Fibroblast of the aortic adventitia (primary cell): ENCODE measurements around the gene PLRG1. TPM values are rescaled to one million over a fixed set of nuclear protein-coding genes. Genes with fewer than 3 reads are reported as not detected.

ENCODE experiments used
- DNase-seq: peaks from one replicate; pipeline ENCODE4 v3.0.0-alpha.2; 2010; ENCODE audit warnings: low read depth
- H3K4me3 ChIP-seq: 2 replicates; pipeline ENCODE4 v1.5.1; 2011; ENCODE audit warnings: low read depth, mild to moderate bottlenecking, control low read depth, low read length, moderate library complexity
- CTCF ChIP-seq: IDR thresholded peaks from 2 replicates; pipeline ENCODE4 v1.5.1; 2011; ENCODE audit warnings: mild to moderate bottlenecking, low read length, control low read depth, inconsistent platforms; ENCODE audit not compliant: insufficient read depth
- total RNA-seq: library from RNA; depleted of rRNA; stranded (reverse); fragments of >200 nt; gene quantifications from 2 replicates; pipeline ENCODE4 v1.2.3, GENCODE V29; 2012; ENCODE audit warnings: low replicate concordance

The PLRG1 gene
- total RNA-seq, 1 donor = 79.6 TPM

- H3K4me3 ChIP-seq = peak within 1 kb of the TSS; percentile 28
- DNase-seq = peak; percentile 13
These were observed 58.6 kb downstream of the PLRG1 start, which contains the start of gene DCHS2 for GRCh38 chr4:154491341-154492271. DCHS2 (minus strand) TSS chr4:154491799; CDS start chr4:154491355, 444 bp downstream.

GRCh38 chr4:154490583-154491340 lies 59.4 kb downstream of the PLRG1 start:
- no peak for DNase-seq
- H3K4me3 ChIP-seq = no peak overlapping the region
- no peak for TF ChIP-seq CTCF

More at GRCh38 chr4:154491341-154492271, 58.6 kb downstream of the PLRG1 start, which contains the start of gene DCHS2:
- TF ChIP-seq CTCF = no peak

- H3K4me3 ChIP-seq = no peak overlapping the region
- no peak for TF ChIP-seq CTCF
- no peak for DNase-seq
These were observed 60.0 kb downstream of the PLRG1 start for GRCh38 chr4:154490234-154490582.

- no peak for DNase-seq
- no peak overlapping the region for H3K4me3 ChIP-seq
- TF ChIP-seq CTCF = no peak
These were observed 60.5 kb downstream of the PLRG1 start for GRCh38 chr4:154489558-154490233.

DNA sequence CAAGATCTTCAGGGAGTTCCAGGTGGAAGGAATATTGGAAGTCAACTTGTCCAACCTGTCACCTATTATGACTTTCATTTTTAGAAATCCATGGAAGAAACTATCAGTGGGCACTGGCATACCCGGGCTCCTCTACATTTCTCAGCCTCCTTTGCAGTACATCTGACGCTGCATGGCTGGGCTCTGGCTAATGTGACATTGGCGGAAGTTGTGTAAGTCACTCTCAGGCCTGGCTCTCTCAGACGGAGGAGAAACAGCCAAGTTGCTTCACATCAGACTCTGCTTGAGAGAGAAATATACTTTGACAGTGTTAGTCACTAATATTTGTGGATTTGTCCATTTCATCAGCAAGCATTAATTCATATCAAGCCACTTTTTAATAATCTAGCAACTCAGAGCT lies 63.1 kb downstream of the PLRG1 start:
- no peak for DNase-seq
- TF ChIP-seq CTCF = no peak
- no peak overlapping the region for H3K4me3 ChIP-seq

- no peak for DNase-seq
- no peak for TF ChIP-seq CTCF
- H3K4me3 ChIP-seq = no peak overlapping the region
These were observed 65.0 kb downstream of the PLRG1 start for GRCh38 chr4:154485127-154485773.
